GM23338 (cell line): ENCODE measurements around the gene SYT6. TPM values are rescaled to one million over a fixed set of nuclear protein-coding genes. Genes with fewer than 3 reads are reported as not detected.

Experiments
- ATAC-seq: fragments of 200-7000 bp; cut with Tn5 transposase; 3 replicates; pipeline ENCODE4 v1.9.1; 2020
- DNase-seq: peaks from one replicate; pipeline ENCODE4 v3.0.0-alpha.2; 2015; ENCODE audit warnings: low spot score
- H2AFZ ChIP-seq: fragments of 200-600 bp; sonication (generic); 2 replicates; pipeline ENCODE4 v1.8.0; 2016; ENCODE audit warnings: antibody characterized with exemption, mild to moderate bottlenecking, moderate library complexity
- H3F3A ChIP-seq: fragments of 200-600 bp; sonication (generic); replicated peaks from 2 replicates; pipeline ENCODE4 v1.8.0; 2017; ENCODE audit warnings: antibody characterized with exemption, mixed run types, low read depth
- H3K27ac ChIP-seq: fragments of 200-600 bp; sonication (generic); 2 replicates; pipeline ENCODE4 v1.6.1; 2016; ENCODE audit warnings: low read depth
- H3K27me3 ChIP-seq: fragments of 200-600 bp; sonication (generic); 2 replicates; pipeline ENCODE4 v1.8.0; 2016; ENCODE audit warnings: mild to moderate bottlenecking, mixed run types, moderate library complexity; ENCODE audit not compliant: insufficient read depth
- H3K36me3 ChIP-seq: fragments of 200-600 bp; sonication (generic); 2 replicates; pipeline ENCODE4 v1.8.0; 2016; ENCODE audit warnings: mild to moderate bottlenecking; ENCODE audit not compliant: insufficient read depth
- H3K4me1 ChIP-seq: fragments of 200-600 bp; sonication (generic); 2 replicates; pipeline ENCODE4 v1.8.0; 2016; ENCODE audit warnings: mild to moderate bottlenecking, moderate library complexity; ENCODE audit not compliant: insufficient read depth
- H3K4me2 ChIP-seq: fragments of 200-600 bp; sonication (generic); 2 replicates; pipeline ENCODE4 v1.7.1; 2017; ENCODE audit warnings: mixed run types
- H3K4me3 ChIP-seq: fragments of 200-600 bp; sonication (generic); 2 replicates; pipeline ENCODE4 v1.6.1; 2016; ENCODE audit warnings: mixed run types
- H3K79me2 ChIP-seq: fragments of 200-600 bp; sonication (generic); replicated peaks from 2 replicates; pipeline ENCODE4 v1.8.0; 2017; ENCODE audit warnings: mild to moderate bottlenecking; ENCODE audit not compliant: insufficient read depth
- H3K9me2 ChIP-seq: fragments of 200-600 bp; sonication (generic); 2 replicates; pipeline ENCODE4 v1.8.0; 2017; ENCODE audit not compliant: insufficient read depth
- H4K20me1 ChIP-seq: fragments of 200-600 bp; sonication (generic); replicated peaks from 2 replicates; pipeline ENCODE4 v1.8.0; 2017; ENCODE audit warnings: mild to moderate bottlenecking; ENCODE audit not compliant: insufficient read depth
- H3K27ac Mint-ChIP-seq: 2 replicates; pipeline ENCODE4 v1.8.0; 2020; ENCODE audit warnings: inconsistent platforms, mild to moderate bottlenecking, moderate library complexity, mixed read lengths
- H3K27me3 Mint-ChIP-seq: 3 replicates; pipeline ENCODE4 v1.8.0; 2022; ENCODE audit warnings: low read depth, mild to moderate bottlenecking, moderate library complexity, mixed read lengths, inconsistent platforms; ENCODE audit not compliant: insufficient read depth, poor library complexity
- H3K36me3 Mint-ChIP-seq: 3 replicates; pipeline ENCODE4 v1.8.0; 2021; ENCODE audit warnings: low read depth, mild to moderate bottlenecking, inconsistent platforms, moderate library complexity, mixed read lengths
- H3K4me1 Mint-ChIP-seq: 3 replicates; pipeline ENCODE4 v1.8.0; 2020; ENCODE audit warnings: mild to moderate bottlenecking, inconsistent platforms, mixed read lengths
- H3K4me3 Mint-ChIP-seq: 3 replicates; pipeline ENCODE4 v1.8.0; 2021; ENCODE audit warnings: moderate library complexity, mild to moderate bottlenecking, inconsistent platforms, mixed read lengths
- H3K9me3 Mint-ChIP-seq: 3 replicates; pipeline ENCODE4 v1.8.0; 2020; ENCODE audit warnings: moderate library complexity, mild to moderate bottlenecking, inconsistent platforms, mixed read lengths
- CREB1 ChIP-seq: fragments of 250-450 bp; sonication (Bioruptor Pico); IDR thresholded peaks from 2 replicates; pipeline ENCODE4 v1.5.0; 2020; ENCODE audit warnings: low read depth, mild to moderate bottlenecking, moderate library complexity
- CTCF ChIP-seq, 2 experiments: fragments of 200-600 bp in 1 of 2; sonication (generic) in 1 of 2; conservative IDR thresholded peaks; 2 replicates each; pipeline versions ENCODE4 v1.5.1 to v1.6.1; 2016 to 2017; ENCODE audit warnings: antibody characterized with exemption in 2 of 2, low read depth in 2 of 2, mild to moderate bottlenecking in 2 of 2, moderate library complexity in 1 of 2
- ETS1 ChIP-seq: IDR thresholded peaks from 2 replicates; pipeline ENCODE4 v1.6.1; 2016; ENCODE audit warnings: antibody characterized with exemption
- EZH2 ChIP-seq: fragments of 200-600 bp; sonication (generic); IDR thresholded peaks from one replicate; pipeline ENCODE4 v1.8.0; 2017; ENCODE audit warnings: antibody characterized with exemption, mild to moderate bottlenecking, low read depth; ENCODE audit not compliant: unreplicated experiment
- EZH2phosphoT487 ChIP-seq: fragments of 200-600 bp; sonication (generic); IDR thresholded peaks from one replicate; pipeline ENCODE4 v1.8.1; 2018; ENCODE audit warnings: antibody characterized with exemption; ENCODE audit not compliant: unreplicated experiment
- JUNB ChIP-seq: IDR thresholded peaks from one replicate; pipeline ENCODE4 v1.6.1; 2016; ENCODE audit warnings: antibody characterized with exemption; ENCODE audit not compliant: unreplicated experiment
- NANOG ChIP-seq: IDR thresholded peaks from 2 replicates; pipeline ENCODE4 v1.6.1; 2016; ENCODE audit warnings: antibody characterized with exemption, borderline replicate concordance
- POLR2AphosphoS5 ChIP-seq: IDR thresholded peaks from 2 replicates; pipeline ENCODE4 v1.6.1; 2016; ENCODE audit warnings: antibody characterized with exemption, low read depth
- REST ChIP-seq: IDR thresholded peaks from one replicate; pipeline ENCODE4 v1.6.1; 2018; ENCODE audit warnings: antibody characterized with exemption; ENCODE audit not compliant: unreplicated experiment
- STAT1 ChIP-seq: IDR thresholded peaks from one replicate; pipeline ENCODE4 v1.6.1; 2016; ENCODE audit warnings: antibody characterized with exemption; ENCODE audit not compliant: unreplicated experiment
- ZNF114 ChIP-seq: fragments of 250-450 bp; sonication (Bioruptor Pico); IDR thresholded peaks from 2 replicates; pipeline ENCODE4 v1.5.0; 2020; ENCODE audit warnings: mild to moderate bottlenecking, moderate library complexity
- ZNF331 ChIP-seq: fragments of 250-450 bp; sonication (Bioruptor Pico); IDR thresholded peaks from 2 replicates; pipeline ENCODE4 v1.5.0; 2020; ENCODE audit warnings: low read depth, mild to moderate bottlenecking, moderate library complexity
- ZNF462 ChIP-seq: fragments of 250-450 bp; sonication (Bioruptor Pico); IDR thresholded peaks from 2 replicates; pipeline ENCODE4 v1.5.0; 2020; ENCODE audit warnings: mild to moderate bottlenecking, moderate library complexity
- polyA plus RNA-seq: library from polyadenylated mRNA; unstranded; fragments of >200 nt; fragmentation: Nextera tagmentation; extraction: Ambion mirVana; gene quantifications from 2 replicates; pipeline ENCODE4 v1.2.1, GENCODE V29; 2016
- total RNA-seq: library from RNA; depleted of rRNA; stranded (reverse); fragments of >200 nt; shearing (Covaris generic); gene quantifications from 2 replicates; pipeline ENCODE4 v1.2.3, GENCODE V29; 2014

SYT6 gene
- total and polyA plus RNA-seq, 2 experiments from 2014 or later, result 31.2 to 42.6 TPM

GRCh38 chr1:114075105-114075504, 78.6 kb downstream of the SYT6 start:
- no peak overlapping the region; the same call in 2 of the 3 replicates for H3K4me3 Mint-ChIP-seq
- peaks cover 37% of the 10 kb centered on the region for H3K36me3 Mint-ChIP-seq
- Histone ChIP-seq H3K79me2 (no peaks in the 10 kb centered on the region), H3K9me2 (peaks cover 30% of the 10 kb centered on the region), H3K4me2 (peak overlapping the region; percentile 12; the same call in 1 of the 2 replicates), H3F3A (peaks cover 20% of the 10 kb centered on the region), H3K36me3 (peaks cover 19% of the 10 kb centered on the region), H3K27me3 (no peaks in the 10 kb centered on the region), H2AFZ (0 out of 2 replicates have a peak overlapping the region, but pooled peaks have one; percentile 15), H3K27ac (peak overlapping the region; percentile 93), H4K20me1 (no peaks in the 10 kb centered on the region), H3K4me3 (no peak overlapping the region), H3K4me1 (peaks cover 46% of the 10 kb centered on the region)
- peaks cover 4% of the 10 kb centered on the region for H3K27me3 Mint-ChIP-seq
- H3K27ac Mint-ChIP-seq, result peak overlapping the region; percentile 88
- H3K4me1 Mint-ChIP-seq, result peaks cover 45% of the 10 kb centered on the region
- H3K9me3 Mint-ChIP-seq, result peaks cover 35% of the 10 kb centered on the region
- DNase-seq, result no peak
- ATAC-seq, result peak; percentile 32
- no peak for TF ChIP-seq NANOG
- no peak for TF ChIP-seq ZNF114 (CRISPR knock-in tag)
- no peak for TF ChIP-seq REST
- TF ChIP-seq EZH2phosphoT487, result no peak
- no peak for TF ChIP-seq CTCF (conservative IDR thresholded peaks at IDR 0.05; ENCODE audit: low read depth in 2 of 2)
- no peak for TF ChIP-seq EZH2
- no peak for TF ChIP-seq STAT1
- no peak for TF ChIP-seq POLR2AphosphoS5
- TF ChIP-seq ETS1, result no peak
- TF ChIP-seq JUNB, result no peak
- no peak for TF ChIP-seq ZNF462 (CRISPR knock-in tag)
- no peak for TF ChIP-seq CREB1 (CRISPR knock-in tag)
- TF ChIP-seq ZNF331 (CRISPR knock-in tag), result no peak
